WTC11 (cell line): ENCODE measurements around the gene TATDN2.

Experiments
- CTCF ChIP-seq: fragments of 200-600 bp; IDR thresholded peaks from 2 replicates; pipeline ENCODE4 v1.8.0; 2022; ENCODE audit warnings: antibody characterized with exemption
- JUN ChIP-seq: sonication (generic); formaldehyde crosslinking; IDR thresholded peaks from 2 replicates; pipeline ENCODE4 v1.8.0; 2023; ENCODE audit warnings: mild to moderate bottlenecking, missing genetic modification reagents
- MAX ChIP-seq: sonication (generic); formaldehyde crosslinking; IDR thresholded peaks from 2 replicates; pipeline ENCODE4 v1.8.0; 2022; ENCODE audit warnings: mild to moderate bottlenecking, missing genetic modification reagents
- SMAD3 ChIP-seq: sonication (generic); formaldehyde crosslinking; IDR thresholded peaks from 2 replicates; pipeline ENCODE4 v1.8.0; 2022; ENCODE audit warnings: missing genetic modification reagents, mild to moderate bottlenecking, borderline replicate concordance
- TEAD4 ChIP-seq: sonication (generic); formaldehyde crosslinking; IDR thresholded peaks from 2 replicates; pipeline ENCODE4 v1.8.0; 2022; ENCODE audit warnings: mild to moderate bottlenecking, missing genetic modification reagents
- USF2 ChIP-seq: sonication (generic); formaldehyde crosslinking; IDR thresholded peaks from 2 replicates; pipeline ENCODE4 v1.8.1; 2023; ENCODE audit warnings: mild to moderate bottlenecking, missing genetic modification reagents, moderate library complexity
- ZNF317 ChIP-seq: sonication (generic); formaldehyde crosslinking; IDR thresholded peaks from 2 replicates; pipeline ENCODE4 v1.8.1; 2023; ENCODE audit warnings: low read depth, mild to moderate bottlenecking, moderate library complexity, missing genetic modification reagents, borderline replicate concordance

GRCh38 chr3:10286596-10287295 lies 38.5 kb downstream of the TATDN2 start:
- no peak for TF ChIP-seq CTCF
- no peak for TF ChIP-seq SMAD3 (CRISPR knock-in tag)
- TF ChIP-seq ZNF317 (CRISPR knock-in tag) = no peak
- no peak for TF ChIP-seq TEAD4 (CRISPR knock-in tag)
- TF ChIP-seq JUN (CRISPR knock-in tag) = no peak
- TF ChIP-seq MAX (CRISPR knock-in tag) = no peak
- TF ChIP-seq USF2 (CRISPR knock-in tag) = no peak
